ENCODE results near the gene USH2A. TPM values are rescaled to one million over a fixed set of nuclear protein-coding genes. Genes with fewer than 3 reads are reported as not detected.

USH2A gene
- total RNA-seq, 1 donor from 2014 or later = not detected

GRCh38 chr1:216200941-216201340 lies 222.3 kb downstream of the USH2A start:
- Histone ChIP-seq H3K36me3 (no peaks in the 10 kb centered on the region), H3K27me3 (no peaks in the 10 kb centered on the region), H3K4me1 (no peaks in the 10 kb centered on the region), H3K9me3 (no peaks in the 10 kb centered on the region), H3K4me3 (no peak overlapping the region), H3K27ac (no peak overlapping the region)
- ATAC-seq (no peak), DNase-seq (no peak)
- intact Hi-C loops (cut with DNase I) = no loop called here
- TF ChIP-seq, protein P1, sequence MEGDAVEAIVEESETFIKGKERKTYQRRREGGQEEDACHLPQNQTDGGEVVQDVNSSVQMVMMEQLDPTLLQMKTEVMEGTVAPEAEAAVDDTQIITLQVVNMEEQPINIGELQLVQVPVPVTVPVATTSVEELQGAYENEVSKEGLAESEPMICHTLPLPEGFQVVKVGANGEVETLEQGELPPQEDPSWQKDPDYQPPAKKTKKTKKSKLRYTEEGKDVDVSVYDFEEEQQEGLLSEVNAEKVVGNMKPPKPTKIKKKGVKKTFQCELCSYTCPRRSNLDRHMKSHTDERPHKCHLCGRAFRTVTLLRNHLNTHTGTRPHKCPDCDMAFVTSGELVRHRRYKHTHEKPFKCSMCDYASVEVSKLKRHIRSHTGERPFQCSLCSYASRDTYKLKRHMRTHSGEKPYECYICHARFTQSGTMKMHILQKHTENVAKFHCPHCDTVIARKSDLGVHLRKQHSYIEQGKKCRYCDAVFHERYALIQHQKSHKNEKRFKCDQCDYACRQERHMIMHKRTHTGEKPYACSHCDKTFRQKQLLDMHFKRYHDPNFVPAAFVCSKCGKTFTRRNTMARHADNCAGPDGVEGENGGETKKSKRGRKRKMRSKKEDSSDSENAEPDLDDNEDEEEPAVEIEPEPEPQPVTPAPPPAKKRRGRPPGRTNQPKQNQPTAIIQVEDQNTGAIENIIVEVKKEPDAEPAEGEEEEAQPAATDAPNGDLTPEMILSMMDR (IDR thresholded peaks at IDR 0.05) = no peak

- H3K27me3 ChIP-seq = no peaks in the 10 kb centered on the region
- no peaks in the 10 kb centered on the region for H3K4me1 ChIP-seq
- no peak overlapping the region for H3K4me3 ChIP-seq
- H3K36me3 ChIP-seq = no peaks in the 10 kb centered on the region
- H3K27ac ChIP-seq = no peak overlapping the region
- H3K9me3 ChIP-seq = no peaks in the 10 kb centered on the region
- intact Hi-C loops (cut with DNase I) = no loop called here
- TF ChIP-seq, protein P1 (IDR thresholded peaks at IDR 0.05) = no peak
- no peak for ATAC-seq
- no peak for DNase-seq
These were observed 228.5 kb downstream of the USH2A start for GRCh38 chr1:216194721-216195120.

- DNase-seq (no peak), ATAC-seq (no peak)
- Histone ChIP-seq H3K4me1 (no peaks in the 10 kb centered on the region), H3K9me3 (no peaks in the 10 kb centered on the region), H3K27me3 (no peaks in the 10 kb centered on the region), H3K27ac (no peak overlapping the region), H3K36me3 (no peaks in the 10 kb centered on the region), H3K4me3 (no peak overlapping the region)
- intact Hi-C loops (cut with DNase I) = no loop called here
- TF ChIP-seq, protein P1 (IDR thresholded peaks at IDR 0.05) = no peak
These were observed 229.3 kb downstream of the USH2A start for GRCh38 chr1:216193839-216194443.

GRCh38 chr1:216190438-216190837 lies 232.8 kb downstream of the USH2A start:
- Histone ChIP-seq H3K4me3 (no peak overlapping the region), H3K4me1 (no peaks in the 10 kb centered on the region), H3K27ac (no peak overlapping the region), H3K36me3 (no peaks in the 10 kb centered on the region), H3K27me3 (no peaks in the 10 kb centered on the region), H3K9me3 (no peaks in the 10 kb centered on the region)
- ATAC-seq = no peak
- TF ChIP-seq, protein P1 (IDR thresholded peaks at IDR 0.05) = no peak
- intact Hi-C loops (cut with DNase I) = no loop called here
- DNase-seq = no peak

DNA sequence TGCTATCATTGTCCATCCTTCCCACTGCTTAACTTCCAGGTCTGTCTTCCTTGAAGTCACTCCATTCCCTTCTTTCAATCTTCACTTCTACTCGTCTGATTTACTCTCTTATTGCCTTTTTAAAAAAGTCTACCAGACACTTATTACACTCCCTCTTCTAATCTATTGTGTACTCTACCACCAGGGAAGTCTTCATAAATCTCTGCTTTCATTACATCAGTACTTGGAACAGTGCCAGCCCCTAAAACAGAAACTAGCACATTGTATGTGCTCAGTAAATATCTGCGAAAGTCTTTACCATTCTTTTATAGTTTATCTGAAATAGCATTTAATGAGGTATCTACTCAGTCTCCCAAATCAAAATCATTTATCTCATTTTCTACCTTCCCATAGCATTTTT lies 236.4 kb downstream of the USH2A start:
- Histone ChIP-seq H3K9me3 (no peaks in the 10 kb centered on the region), H3K27ac (no peak overlapping the region), H3K27me3 (no peaks in the 10 kb centered on the region), H3K36me3 (no peaks in the 10 kb centered on the region), H3K4me1 (no peaks in the 10 kb centered on the region), H3K4me3 (no peak overlapping the region)
- intact Hi-C loops (cut with DNase I) = no loop called here
- TF ChIP-seq, protein P1 (IDR thresholded peaks at IDR 0.05) = no peak
- no peak for ATAC-seq
- no peak for DNase-seq

DNA sequence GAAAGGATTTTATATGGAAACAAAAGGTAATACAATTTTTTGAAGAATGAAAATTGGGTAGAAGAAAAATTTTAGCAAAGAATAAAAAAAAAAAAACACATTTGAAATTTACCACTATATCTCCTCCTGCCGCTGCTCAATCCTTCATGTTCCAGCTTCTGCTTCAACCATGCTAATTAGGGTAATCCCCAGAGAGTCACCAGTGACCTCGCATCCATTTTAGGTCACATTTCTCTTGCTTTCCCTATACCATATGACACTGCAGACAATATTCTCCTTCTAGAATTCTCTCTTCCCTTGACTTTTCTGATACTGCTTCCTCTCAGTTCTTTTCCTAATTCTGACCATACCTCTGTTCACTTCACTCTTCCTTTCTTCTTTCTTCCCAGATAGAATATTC lies 237.1 kb downstream of the USH2A start:
- Histone ChIP-seq H3K4me3 (no peak overlapping the region), H3K36me3 (no peaks in the 10 kb centered on the region), H3K27ac (no peak overlapping the region), H3K9me3 (no peaks in the 10 kb centered on the region), H3K27me3 (no peaks in the 10 kb centered on the region), H3K4me1 (no peaks in the 10 kb centered on the region)
- no peak for ATAC-seq
- TF ChIP-seq, protein P1 (IDR thresholded peaks at IDR 0.05) = no peak
- no peak for DNase-seq
- intact Hi-C loops (cut with DNase I) = no loop called here
